ENCODE data around the gene MEFV.
"Not testable (repeated sequence)": the region's sequence is repeated elsewhere in the genome, so short reads cannot be mapped to it uniquely, and the experiment has no call there.

MEFV gene

GRCh38 chr16:3256146-3256865 lies at the start of gene MEFV:
TSS of gene MEFV (minus strand) at chr16:3256633. CDS start at chr16:3256587, 46 bp downstream.
- no peak for DNase-seq (ENCODE audit: low read depth, low spot score)

- no peak for DNase-seq (ENCODE audit: low read depth, low spot score)
These were observed 49.6 kb upstream of the MEFV start for GRCh38 chr16:3306078-3306477.

GRCh38 chr16:3305109-3306068 lies 49.0 kb upstream of the MEFV start, which contains the start of the genes TIGD7 and ZNF75A:
TSS of gene TIGD7 (minus strand) at chr16:3305430. CDS start at chr16:3300614, 4,816 bp downstream.
TSS of gene ZNF75A (plus strand) at chr16:3305497. CDS start at chr16:3308429, 2,932 bp downstream.
- DNase-seq (ENCODE audit: low read depth, low spot score): peak; percentile 80

GRCh38 chr16:3304370-3304769 lies 47.9 kb upstream of the MEFV start:
- DNase-seq (ENCODE audit: low read depth, low spot score): no peak

DNA sequence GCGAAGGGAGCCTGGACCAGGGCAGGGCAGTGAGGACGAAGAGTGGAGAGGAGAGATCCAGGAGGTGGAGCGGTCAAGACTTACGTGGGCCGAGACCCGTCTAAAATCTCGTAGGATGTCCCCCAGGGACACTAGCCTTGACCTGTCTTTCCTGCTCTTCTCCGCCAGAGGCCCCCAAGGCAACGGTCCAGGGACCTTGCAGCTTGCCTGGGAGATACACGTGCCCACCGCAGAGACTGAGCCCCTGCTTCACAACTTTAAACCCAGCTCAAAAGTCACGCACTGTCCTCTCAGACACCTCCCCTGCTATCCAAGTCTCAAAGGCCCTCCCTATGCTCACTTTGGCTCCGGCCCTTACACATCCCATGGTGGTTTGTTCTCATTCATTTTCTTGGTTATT lies 39.4 kb upstream of the MEFV start:
- no peak for DNase-seq (ENCODE audit: low read depth, low spot score)

DNA sequence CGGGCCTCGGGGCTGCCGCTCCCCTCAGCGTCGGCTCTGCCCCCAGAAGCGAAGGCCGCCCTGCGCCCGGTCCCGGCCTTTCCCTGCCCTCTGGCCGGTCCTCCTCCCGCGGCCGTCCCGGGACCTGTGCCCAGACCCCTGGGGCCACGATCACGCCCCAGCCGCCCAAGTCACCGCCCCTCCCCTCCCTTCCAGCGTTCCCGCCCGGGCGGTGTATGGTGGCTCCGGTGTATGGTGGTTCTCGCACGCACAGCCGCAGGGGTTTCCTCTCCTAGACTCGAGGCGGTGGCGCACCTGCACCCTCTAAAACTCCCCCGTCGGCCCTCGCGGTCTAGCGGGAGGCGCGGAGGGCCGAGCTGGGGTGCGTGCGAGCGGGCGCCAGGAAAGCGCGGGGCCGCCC lies 38.8 kb upstream of the MEFV start:
- DNase-seq (ENCODE audit: low read depth, low spot score): no peak

- no peak for DNase-seq (ENCODE audit: low read depth, low spot score)
These were observed 36.2 kb upstream of the MEFV start for GRCh38 chr16:3292604-3293003.

- no peak for DNase-seq (ENCODE audit: low read depth, low spot score)
These were observed 33.7 kb upstream of the MEFV start for GRCh38 chr16:3289998-3290673.

- DNase-seq (ENCODE audit: low read depth, low spot score): no peak
These were observed 28.7 kb upstream of the MEFV start for GRCh38 chr16:3285131-3285530.

GRCh38 chr16:3283543-3284447 lies 27.4 kb upstream of the MEFV start:
- DNase-seq (ENCODE audit: low read depth, low spot score): no peak

DNA sequence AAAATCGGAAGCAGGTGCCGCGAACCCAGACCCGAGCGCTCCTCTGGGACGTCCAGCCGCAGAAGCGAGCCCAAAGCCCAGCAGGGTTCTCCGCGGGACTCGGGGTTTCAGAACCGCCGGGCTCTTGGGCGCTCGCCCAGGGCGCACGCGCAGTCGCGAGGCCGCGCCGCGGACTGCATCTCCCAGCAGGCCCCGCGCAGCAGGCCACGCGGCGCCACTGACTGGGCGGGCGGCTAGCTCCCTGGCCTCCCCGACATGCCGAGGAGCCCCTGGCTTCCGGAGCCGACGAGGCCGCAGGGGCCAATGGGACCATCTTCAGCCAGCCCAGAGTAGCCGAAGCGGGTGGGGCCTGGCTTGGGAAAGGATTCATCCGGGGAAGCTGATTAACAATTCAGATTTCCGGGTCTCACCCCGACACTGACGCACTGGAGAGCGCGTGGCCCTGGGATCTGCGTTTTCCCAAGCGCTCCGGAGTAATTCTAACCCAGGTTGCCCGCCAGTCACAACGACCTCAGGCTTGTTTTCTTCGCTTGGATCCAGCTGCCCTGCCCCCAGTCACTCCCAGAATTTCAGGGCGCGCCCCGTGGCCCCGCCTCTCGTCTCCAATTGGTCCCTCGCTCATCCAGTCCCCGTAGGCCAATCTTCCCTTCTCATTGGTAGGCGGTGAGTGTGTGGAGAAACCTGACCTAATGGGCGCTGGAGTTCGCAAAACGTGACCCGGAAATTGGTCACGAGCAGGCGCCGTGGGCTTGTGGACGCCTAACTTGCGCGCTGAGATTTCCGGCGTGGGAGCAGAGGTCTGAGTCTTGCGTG lies 26.5 kb upstream of the MEFV start, which contains the start of gene ZNF263:
Gene ZNF263, plus strand, starts transcription at position 762 of the 813 bp plus-strand sequence. CDS start 328 bp downstream, outside the sequence.
- DNase-seq (ENCODE audit: low read depth, low spot score): peak; percentile 84

- DNase-seq (ENCODE audit: low read depth, low spot score): no peak
These were observed 25.8 kb upstream of the MEFV start for GRCh38 chr16:3282103-3282729.

- no peak for DNase-seq (ENCODE audit: low read depth, low spot score)
These were observed 24.9 kb upstream of the MEFV start for GRCh38 chr16:3281222-3281820.

GRCh38 chr16:3276679-3277078 lies 20.2 kb upstream of the MEFV start:
- no peak for DNase-seq (ENCODE audit: low read depth, low spot score)

DNA sequence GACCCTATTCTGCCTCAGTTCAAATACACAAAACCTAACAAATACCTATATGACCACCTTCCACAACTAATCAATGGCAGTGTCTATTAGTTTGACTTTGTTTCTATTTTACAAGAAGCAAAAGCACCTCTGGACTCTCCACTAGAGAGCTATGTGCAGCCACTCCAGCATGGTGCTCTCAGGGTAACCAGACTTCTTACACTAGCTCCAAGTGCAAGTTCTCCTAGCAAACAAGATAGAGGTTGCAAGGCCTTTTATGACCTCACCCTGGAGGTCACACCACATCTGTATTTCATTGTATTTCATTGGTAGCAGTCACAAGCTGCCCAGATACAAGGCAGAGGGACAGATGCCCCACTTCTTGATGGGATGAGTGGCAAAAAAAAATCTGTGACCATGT lies 18.5 kb upstream of the MEFV start:
- no peak for DNase-seq (ENCODE audit: low read depth, low spot score)

GRCh38 chr16:3274490-3274889 lies 18.1 kb upstream of the MEFV start:
- DNase-seq (ENCODE audit: low read depth, low spot score): no peak

DNA sequence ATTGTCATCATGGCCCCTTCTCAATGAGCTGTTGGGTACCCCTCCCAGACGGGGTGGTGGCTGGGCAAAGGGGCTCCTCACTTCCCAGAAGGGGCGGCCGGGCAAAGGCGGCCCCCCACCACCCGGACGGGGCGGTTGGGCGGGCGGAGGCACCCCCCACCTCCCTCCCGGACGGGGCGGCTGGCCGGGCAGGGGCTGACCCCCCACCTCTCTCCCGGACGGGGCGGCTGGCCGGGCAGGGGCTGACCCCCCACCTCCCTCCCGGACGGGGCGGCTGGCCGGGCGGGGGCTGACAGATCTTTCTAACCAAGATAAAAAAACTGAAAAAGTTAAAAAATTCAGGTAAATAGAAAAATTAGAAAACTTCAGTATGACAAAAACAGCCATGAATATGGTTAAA lies 14.8 kb upstream of the MEFV start:
- DNase-seq (ENCODE audit: low read depth, low spot score): not testable (repeated sequence)

- not testable (repeated sequence) for DNase-seq (ENCODE audit: low read depth, low spot score)
These were observed 14.3 kb upstream of the MEFV start for GRCh38 chr16:3270718-3271117.

DNA sequence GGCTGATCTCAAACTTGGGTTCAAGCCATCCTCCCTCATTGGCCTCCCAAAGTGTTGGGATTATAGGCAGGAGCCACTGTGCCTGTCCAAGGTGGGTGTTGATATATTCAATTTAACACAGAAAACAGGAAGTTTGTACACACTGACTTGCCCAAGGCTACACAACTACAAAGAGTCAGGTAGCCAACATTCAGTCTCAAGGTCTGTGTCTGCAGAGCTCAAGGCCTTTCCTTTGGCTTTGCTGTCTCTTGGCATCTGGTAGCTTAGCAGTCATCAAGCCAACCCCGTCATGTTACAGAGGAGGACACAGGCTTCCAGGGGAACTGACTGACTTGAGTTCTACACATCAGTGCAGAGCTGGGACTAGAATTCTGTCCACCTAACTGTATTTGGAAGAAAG lies 11.9 kb upstream of the MEFV start:
- DNase-seq (ENCODE audit: low read depth, low spot score): no peak

Data from iPS DF 19.7 (cell line).